Measurements from ENCODE around the gene PEX11B.

GRCh38 chr1:145886390-145886789 lies 32.1 kb downstream of the PEX11B start:
- TF ChIP-seq POLR2A (IDR thresholded peaks at IDR 0.05) (no peak), CTCF (IDR thresholded peaks at IDR 0.05) (no peak)

All from Peyer's patch (tissue), 4 donors.